GM18873 (cell line): Measurements from ENCODE around the gene PAPPA2.
"Not testable (repeated sequence)": the region's sequence is repeated elsewhere in the genome, so short reads cannot be mapped to it uniquely, and the experiment has no call there.

Source experiments
- ATAC-seq: cut with Tn5 transposase; IDR thresholded peaks from one replicate; pipeline ENCODE4 v1.9.1; 2021; ENCODE audit warnings: mild to moderate bottlenecking, moderate library complexity, moderate number of reproducible peaks; ENCODE audit not compliant: unreplicated experiment, low FRiP score

The PAPPA2 gene, protein sequence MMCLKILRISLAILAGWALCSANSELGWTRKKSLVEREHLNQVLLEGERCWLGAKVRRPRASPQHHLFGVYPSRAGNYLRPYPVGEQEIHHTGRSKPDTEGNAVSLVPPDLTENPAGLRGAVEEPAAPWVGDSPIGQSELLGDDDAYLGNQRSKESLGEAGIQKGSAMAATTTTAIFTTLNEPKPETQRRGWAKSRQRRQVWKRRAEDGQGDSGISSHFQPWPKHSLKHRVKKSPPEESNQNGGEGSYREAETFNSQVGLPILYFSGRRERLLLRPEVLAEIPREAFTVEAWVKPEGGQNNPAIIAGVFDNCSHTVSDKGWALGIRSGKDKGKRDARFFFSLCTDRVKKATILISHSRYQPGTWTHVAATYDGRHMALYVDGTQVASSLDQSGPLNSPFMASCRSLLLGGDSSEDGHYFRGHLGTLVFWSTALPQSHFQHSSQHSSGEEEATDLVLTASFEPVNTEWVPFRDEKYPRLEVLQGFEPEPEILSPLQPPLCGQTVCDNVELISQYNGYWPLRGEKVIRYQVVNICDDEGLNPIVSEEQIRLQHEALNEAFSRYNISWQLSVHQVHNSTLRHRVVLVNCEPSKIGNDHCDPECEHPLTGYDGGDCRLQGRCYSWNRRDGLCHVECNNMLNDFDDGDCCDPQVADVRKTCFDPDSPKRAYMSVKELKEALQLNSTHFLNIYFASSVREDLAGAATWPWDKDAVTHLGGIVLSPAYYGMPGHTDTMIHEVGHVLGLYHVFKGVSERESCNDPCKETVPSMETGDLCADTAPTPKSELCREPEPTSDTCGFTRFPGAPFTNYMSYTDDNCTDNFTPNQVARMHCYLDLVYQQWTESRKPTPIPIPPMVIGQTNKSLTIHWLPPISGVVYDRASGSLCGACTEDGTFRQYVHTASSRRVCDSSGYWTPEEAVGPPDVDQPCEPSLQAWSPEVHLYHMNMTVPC (N-terminal part only)

DNA sequence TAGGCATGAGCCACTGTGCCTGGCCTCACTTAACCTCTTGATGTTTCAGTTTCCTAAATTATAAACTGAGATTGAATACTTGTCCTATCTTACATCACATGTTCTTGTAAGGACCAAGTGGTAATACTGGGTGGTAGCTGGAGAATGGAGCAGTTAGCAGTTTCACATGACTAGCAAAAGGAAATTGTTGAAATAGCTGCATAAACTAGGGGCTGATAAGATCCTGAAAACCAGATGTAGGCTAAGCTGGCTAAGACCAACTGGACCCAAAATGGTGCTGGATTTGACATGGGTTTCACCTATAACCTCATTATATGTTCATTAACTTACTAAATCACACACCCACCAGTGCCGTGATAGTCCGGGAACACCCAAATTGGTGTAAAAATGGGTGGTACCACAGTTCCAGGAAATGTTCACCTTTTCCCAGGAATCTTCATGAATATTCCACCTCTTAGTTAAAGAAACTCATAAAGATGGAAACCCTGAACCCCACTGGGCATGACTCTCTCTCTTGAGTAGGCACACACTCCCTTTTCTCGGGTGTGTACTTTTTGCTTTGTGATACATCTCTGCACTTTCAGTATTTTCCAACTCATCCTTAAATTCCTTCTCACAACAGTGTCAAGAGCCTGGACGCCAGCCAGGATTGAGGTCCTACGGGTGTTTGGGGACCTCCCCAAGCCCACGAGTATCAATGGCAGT, at the start of gene PAPPA2:
Gene PAPPA2, plus strand, starts transcription at position 502 of the 705 bp plus-strand sequence. CDS start 93,148 bp downstream, outside the sequence.
- ATAC-seq, result no peak

DNA sequence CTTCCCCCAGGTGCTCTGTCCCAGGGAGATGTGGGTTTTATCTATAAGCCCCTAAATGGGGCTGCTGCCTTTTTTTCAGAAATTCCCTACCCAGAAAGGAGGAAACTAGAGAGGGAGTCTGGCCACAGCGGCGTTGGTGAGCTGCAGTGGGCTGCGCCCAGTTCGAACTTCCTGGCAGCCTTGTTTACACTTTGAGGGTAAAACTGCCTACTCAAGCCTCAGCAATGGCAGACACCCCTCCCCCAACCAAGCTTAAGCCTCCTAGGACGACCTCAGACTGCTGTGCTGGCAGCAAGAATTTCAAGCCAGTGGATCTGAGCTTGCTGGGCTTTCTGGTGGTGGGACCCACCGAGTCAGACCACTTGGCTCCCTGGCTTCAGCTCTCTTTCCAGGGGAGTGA, 46.2 kb upstream of the PAPPA2 start:
- ATAC-seq, result no peak

DNA sequence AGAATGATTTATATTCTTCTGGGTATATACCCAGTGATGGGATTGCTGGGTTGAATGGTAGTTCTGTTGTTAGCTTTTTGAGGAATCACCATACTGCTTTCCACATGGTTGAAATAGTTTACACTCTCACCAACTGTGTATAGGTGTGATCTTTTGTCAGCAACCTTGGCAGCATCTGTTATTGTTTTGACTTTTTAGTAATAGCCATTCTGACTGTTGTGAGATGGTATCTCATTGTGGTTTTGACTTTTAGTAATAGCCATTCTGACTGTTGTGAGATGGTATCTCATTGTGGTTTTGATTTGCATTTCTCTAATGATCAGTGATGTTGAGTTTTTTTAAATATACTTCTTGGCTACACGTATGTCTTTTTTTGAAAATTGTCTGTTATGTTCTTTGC, 43.4 kb upstream of the PAPPA2 start:
- ATAC-seq, result not testable (repeated sequence)

DNA sequence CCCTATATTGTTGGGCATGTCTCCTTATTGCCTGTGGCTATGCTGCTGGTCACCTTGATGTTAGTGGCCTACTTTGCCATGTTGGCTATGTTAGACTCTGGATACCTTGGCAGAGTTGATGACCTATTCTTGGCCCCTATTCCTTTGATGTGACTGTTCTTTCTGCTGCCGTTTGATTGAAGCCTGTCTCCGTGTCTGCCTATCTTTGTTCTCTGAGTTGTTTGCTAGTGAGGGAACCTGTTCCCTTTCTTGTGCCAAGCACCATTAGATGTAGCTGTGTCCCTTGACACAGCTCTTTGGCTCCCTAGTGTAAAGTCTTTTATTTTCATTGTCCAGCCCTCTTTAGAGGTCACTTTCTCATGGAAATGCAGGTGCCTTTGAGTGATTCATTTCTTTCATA, 28.7 kb upstream of the PAPPA2 start:
- no peak for ATAC-seq

DNA sequence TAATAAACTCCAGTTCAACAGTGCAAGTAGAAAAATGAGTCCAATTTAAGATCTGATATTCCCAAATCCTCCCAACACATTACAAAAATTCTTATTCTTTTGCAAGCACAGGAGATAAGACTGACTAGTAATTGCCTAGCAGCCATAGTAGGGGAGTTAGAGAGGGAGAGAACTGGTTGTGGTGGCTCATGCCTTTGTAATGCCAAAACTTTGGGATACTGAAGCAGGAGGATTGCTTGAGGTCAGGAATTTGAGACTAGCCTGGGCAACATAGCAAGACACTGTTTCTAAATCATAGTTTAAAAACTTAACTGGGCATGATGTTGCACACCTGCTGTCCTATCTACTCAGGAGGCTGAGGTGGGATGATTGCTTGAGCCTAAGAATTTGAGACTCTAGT, 26.7 kb upstream of the PAPPA2 start:
- ATAC-seq, result no peak

DNA sequence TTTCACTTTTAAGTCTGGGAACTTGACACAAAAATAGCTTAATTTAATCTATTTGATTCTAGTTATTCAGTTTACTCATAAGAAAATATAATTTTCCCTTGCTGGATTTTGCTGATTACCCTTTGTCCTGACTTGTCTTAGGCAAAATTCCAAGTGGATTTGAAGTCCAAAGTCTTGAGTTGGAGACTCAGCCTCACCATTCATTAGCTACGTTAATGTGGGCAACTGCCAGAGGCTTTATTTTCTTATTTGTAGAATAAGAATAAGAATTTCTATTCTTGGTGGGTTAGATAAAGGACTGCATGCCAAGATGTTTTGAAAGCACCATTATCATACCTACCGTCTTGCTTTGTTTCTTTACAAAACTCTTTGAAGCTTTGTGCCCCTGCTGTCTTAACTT, 22.8 kb upstream of the PAPPA2 start:
- no peak for ATAC-seq

DNA sequence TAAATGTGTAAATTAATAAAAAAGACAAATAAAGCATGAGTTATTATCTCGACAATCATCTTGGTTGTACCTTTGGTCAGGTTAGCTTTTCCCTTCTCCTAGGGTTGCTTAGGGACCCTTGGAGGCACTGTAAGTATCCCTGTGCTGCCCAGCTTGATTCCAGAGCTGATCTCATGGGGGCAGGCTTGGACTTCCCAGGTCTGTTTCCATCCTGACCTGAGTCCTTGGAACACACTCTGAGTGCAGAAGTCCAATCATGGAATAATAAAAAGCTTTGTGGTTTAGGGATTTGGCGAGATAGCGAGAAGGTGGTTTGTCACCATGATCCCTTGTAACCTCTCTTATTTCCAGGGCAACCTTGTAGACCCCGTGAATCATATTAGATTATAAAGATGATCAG, 18.7 kb upstream of the PAPPA2 start:
- no peak for ATAC-seq

DNA sequence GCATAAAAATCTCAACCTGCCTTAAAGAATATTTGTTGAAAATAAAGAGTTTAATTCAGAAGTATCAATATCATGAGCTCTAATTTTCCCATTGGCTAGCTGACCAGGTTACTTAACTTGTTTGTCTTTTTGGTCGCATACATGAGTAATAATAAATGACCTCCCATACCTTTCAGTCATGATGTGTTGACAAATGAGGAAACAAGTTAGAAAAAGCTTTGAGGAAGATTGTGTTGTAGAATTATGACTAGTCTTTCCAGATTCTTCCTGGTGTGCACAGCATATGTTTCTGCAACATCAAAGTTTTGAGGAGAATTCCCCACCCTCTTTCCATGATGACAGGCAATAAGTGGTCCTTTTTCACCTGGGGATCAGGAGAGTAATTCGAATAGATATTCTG, 17.6 kb upstream of the PAPPA2 start:
- ATAC-seq, result no peak

DNA sequence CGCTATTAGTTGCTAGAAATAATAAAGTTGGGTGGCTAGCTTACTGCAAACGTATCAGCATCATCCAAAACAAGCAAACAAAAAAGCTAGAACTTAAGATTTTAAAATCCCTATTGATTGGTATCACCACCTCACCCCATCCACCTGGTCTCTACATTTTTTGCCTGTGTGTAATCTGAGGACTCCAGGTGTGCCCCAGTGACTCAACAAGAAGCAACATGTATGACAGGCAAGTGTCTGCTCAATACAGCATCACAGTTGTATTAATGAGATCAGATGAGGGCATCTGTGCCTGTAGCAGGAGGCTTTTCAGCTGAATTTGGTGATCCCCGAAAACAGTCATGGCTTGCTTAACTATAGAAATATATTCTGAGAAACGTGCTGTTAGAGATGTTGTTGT, 14.6 kb upstream of the PAPPA2 start:
- no peak for ATAC-seq

DNA sequence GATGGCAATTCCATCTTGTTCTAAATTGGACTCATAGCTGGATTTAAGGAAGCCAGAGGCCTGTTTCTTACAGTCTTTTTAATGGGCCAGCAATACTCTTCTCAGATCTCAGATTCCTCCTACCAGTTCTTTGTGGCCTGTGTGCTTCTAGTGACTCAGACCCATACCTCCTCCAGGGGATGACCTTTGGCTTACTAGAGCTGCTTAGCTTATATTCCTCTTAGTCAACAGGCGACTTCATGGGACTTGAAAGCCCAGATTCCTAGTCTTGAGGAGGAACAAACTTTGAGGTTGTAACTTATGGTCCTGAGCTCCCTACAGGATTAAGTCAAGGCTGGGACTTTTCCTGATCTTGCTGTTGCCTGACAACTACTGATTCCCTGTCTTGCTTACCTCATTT, 12.4 kb upstream of the PAPPA2 start:
- ATAC-seq, result no peak

DNA sequence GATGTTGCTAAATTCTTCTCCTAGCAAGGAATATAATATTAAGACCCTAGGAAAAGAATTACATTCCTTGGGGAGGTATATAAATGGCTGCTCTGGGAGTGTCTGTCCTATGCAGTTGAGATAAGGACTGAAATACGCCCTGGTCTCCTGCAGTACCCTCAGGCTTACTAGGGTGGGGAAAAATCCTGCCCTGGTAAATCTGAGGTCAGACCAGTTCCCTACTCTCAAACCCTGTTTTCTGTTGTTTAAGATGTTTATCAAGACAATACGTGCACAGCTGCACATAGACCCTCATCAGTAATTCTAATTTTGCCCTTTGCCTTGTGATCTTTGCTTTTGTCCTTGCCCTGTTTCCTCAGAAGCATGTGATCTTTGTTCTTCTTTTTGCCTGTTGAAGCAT, 11.2 kb upstream of the PAPPA2 start:
- not testable (repeated sequence) for ATAC-seq

DNA sequence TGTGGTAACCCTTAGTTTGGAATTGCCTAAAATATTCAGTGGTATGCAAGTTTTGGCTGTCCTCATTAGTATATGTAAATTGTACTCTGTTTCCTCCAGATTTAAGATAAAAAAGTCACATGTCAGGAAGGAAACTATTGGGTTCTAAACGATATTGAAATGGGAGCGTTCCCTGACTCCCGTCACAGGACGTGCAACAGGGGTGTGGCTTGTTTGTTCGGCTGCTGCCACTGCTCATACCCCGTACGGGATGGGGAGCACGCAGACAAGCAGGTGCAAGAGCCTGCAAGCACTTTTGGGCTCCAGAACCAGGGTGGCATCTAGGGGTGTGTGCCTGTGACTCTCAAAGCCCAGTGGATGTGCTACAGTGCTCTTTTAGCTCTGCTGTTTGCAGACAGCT, 6.2 kb upstream of the PAPPA2 start:
- no peak for ATAC-seq

DNA sequence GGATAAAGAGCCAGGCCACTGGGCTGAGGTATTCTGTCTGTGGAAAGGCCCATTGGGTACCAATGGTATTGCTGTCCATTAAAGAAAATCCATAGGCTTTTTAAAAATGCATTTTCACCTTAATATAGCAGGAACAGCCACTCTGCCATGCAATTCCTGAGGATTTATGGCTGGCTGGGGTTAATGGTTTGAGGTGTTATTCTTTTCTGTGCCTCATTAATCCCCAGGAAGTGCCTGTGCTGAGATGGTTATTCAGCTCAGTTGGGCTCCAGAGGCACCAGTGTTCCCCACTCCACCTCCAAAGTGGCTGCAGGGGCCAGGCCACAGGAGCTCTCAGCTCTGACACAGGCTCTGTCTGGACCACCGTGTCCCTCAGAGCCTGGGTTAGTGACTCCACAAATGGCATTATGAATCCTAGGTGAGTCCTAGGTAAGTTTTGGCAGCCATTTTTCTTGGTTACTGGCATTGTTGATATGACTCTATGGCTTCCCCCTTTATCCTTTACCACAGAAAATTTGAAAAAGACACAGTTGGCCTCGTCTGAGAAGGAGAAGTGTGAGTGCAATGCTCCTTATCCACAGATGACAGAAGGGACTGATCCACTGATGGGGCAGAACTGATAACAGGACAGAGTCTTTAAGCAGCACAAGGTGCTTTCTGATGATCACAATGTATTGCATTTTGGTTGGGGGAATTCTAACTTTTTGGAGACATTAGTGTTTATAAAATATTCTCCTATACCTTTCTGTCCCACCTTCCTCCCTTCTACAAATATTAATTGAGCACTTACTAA, 2.2 kb upstream of the PAPPA2 start:
- no peak for ATAC-seq

DNA sequence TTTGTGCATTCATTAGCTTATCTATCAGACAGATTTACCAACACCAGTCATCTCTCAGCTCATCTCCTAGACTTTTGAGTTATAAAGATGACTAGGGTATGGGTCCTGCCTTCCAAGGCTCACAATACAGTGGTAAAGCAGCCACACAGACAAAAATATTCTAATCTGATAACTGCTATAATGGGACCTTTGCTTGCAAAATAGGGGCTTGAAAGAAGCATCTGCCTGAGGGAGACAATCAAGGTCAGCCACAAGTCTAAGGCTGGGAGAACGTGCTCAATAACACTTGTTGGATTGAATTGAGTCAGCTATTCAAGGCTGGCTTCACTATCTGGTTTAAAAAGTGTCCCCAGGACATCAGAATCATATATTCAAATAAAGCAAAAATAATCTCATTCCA, 1.4 kb upstream of the PAPPA2 start:
- no peak for ATAC-seq

DNA sequence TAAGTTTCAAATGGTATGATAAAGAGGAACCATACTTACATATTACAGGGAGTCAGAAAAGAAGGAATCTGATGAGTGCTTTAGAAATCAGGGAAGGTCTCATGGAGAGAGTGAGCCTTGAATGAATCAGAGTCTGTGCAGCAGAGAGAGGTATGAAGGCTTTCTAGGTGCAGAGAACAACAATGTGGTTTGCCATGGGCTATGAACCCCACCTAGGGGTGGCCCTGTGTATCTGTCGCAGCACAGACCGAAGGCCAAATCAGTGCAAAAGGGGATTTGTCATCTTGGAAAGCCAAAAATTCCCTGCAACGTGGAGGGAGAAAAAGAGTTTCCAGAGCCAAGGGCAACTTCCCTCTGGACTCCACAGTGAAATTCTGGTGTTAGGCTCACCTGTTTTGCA, 3.5 kb downstream of the PAPPA2 start:
- no peak for ATAC-seq

DNA sequence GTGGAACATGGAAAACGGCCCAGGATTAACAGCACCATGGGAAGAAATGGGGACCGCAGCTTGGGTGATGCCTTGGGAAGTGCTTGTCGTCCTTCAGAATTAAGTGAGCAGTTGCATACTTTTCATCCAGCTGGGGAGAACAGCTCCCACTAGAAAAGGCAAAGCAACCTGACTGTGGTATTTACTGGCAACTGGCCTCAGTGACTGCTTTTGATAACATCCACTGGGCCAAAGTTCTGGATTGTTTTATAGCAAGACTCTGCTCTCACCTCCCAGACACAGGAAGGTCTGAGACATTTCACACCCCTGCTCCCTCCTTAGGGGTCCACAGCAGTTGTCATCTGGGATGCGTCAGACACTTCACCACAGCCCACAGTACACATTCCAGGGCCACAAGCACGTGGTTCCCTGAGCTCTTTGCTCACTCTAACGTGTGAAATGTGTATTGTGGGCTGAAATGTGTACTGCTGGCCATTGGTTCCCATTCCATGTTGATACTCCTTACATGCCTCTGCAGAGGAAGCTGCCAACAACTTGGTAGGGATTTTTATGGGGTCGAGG, 6.6 kb downstream of the PAPPA2 start:
- no peak for ATAC-seq

DNA sequence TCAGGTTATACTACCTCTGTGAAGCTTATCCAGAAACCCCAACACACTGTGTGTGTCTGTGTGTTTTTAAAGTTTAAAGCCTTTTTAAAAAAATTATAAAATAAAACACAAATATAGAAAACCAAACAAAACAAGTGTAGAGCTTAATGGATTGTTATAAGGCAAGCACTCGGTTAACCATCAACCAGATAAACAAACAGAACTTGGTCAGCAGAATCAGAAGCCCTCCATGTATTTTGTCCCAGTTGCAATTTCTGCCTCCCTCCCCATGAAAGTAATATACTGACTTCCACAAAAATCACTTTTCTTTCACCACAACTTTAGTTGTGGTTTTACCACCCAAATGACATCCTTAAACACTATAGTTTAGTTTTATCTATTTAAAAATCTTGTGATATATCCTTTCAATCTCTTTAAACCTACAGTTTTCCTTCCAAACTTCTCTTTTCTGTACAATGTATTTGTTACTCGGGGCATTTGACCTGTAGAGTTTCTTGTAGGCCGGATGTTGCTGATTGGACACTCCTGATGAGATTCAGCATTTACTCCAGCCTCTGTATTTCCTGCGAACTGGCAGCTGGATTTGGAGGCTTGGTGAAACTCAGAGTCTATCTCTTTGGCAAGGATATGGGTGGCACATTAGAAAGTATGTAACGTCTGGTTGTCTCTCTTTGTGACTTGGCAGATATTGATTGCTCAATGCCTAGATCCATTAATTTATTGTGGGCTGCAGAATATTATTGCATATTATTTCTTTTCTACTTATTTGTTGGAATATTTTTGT, 8.6 kb downstream of the PAPPA2 start:
- ATAC-seq, result no peak

DNA sequence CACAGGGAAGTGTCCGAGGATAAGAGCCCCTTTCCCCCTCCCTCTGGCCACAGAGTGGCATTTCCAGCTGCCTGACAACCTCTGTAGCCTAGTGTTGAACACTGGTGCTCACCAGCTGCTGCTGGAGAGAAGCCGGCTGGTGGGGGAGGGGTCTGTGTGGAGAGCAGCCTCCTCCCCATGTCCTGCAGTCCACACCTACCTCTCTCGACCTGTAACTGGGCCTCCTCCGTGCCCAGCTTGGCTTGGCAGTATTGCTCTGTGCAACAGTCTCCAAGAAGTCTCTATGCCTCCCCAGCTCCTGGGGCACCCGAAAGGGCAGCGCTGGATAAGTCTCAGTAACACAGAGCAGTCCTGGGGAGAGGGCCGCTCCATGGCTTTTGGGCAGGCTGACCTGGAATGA, 17.0 kb downstream of the PAPPA2 start:
- no peak for ATAC-seq

DNA sequence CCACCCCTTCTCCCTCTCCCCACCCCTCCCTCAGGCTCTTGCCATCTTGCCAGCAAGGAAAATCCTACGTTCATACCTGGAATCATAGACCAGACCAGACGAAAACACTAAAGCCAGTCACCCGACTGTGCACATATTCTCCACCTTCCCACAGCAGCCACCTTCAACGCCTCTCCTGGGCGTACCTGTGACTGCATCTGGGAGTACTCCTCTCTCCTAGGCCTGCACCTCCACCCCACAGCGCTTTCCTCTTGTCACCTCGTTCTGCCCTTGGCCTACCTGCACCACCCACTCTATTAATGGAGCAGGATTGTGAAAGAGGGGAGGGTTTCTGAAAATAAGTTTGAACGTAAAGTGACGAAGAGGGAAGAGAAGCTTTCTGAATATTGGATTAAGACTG, 17.8 kb downstream of the PAPPA2 start:
- no peak for ATAC-seq
